Measurements from ENCODE around the gene SMC3.

DNA sequence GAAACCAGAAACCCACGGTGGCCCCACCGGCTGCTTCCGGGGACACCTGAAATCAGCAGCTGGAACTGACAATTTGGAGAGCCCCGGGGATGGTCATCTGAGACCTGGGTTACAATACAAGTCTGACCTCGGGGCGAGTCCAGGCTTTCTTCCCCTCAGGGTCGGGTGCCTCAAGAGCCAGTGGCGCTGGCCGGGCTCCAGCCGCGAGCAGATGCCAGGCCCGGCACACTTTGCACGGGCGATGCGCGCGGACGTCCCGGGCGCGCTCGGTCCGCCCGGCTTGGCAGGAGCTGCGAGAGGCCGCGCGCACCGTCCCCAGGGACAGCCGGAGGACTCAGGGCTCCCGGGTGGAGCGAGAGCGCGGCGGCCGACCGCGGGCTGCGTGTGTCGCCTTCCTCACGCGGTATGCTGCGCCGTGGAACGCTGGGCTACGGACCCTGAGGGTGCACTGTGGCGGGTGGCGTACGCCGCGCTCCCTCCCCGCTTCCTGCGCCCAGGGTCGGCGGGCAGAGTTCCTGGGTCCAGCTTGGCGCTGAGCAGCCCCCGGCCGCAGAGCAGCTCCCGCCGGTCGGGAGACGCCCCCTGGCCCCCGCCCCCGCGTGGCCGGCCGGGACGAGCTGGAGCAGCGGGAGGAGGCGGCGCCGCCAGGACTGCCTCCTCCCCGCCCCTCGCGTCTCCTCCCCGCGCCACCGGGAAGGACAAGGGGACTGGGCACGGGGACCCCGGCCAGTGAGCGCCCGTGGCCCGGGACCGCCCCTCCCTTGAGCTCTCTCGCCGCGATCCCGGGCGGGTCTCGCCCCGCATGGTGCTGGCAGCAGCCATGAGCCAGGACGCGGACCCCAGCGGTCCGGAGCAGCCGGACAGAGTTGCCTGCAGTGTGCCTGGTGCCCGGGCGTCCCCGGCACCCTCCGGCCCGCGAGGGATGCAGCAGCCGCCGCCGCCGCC lies 76.4 kb downstream of the SMC3 start, which contains the start of gene RBM20:
- no peak for TF ChIP-seq POLR2A (IDR thresholded peaks at IDR 0.05; ENCODE audit: low read depth)
- no peak for TF ChIP-seq CTCF (IDR thresholded peaks at IDR 0.05)
